ENCODE results near the gene NTRK1.

- TF ChIP-seq ZNF232 (CRISPR knock-in tag; IDR thresholded peaks at IDR 0.05; ENCODE audit: borderline replicate concordance) (no peak), FOXM1 (CRISPR knock-in tag; IDR thresholded peaks at IDR 0.05) (no peak), CTCF (CRISPR knock-in tag; IDR thresholded peaks at IDR 0.05) (no peak), THRA (CRISPR knock-in tag; IDR thresholded peaks at IDR 0.05; ENCODE audit: borderline replicate concordance) (no peak), HDAC2 (CRISPR knock-in tag; IDR thresholded peaks at IDR 0.05) (no peak), RFX5 (IDR thresholded peaks at IDR 0.05; ENCODE audit: low read depth, low read length) (no peak), ZBTB8A (CRISPR knock-in tag; IDR thresholded peaks at IDR 0.05; ENCODE audit: borderline replicate concordance, low read depth) (no peak), ZNF24 (IDR thresholded peaks at IDR 0.05) (no peak), ZNF512B (CRISPR knock-in tag; IDR thresholded peaks at IDR 0.05; ENCODE audit: borderline replicate concordance) (no peak)
Observed at GRCh38 chr1:156893048-156893953, 32.6 kb downstream of the NTRK1 start, which contains the start of gene PEAR1.

All from HepG2 (cell line).